NCI-H128 (cell line): ENCODE results near the gene RAB5B.
"Not testable (repeated sequence)": the region's sequence is repeated elsewhere in the genome, so short reads cannot be mapped to it uniquely, and the experiment has no call there.

Experiments used
- DNase-seq: peaks from one replicate; lab custom pipeline; 2025; ENCODE audit not compliant: unreplicated experiment; lab: John Stamatoyannopoulos, UW

The RAB5B gene

GRCh38 chr12:55940065-55940732 lies 33.7 kb upstream of the RAB5B start:
- DNase-seq: peak; percentile 71

DNA sequence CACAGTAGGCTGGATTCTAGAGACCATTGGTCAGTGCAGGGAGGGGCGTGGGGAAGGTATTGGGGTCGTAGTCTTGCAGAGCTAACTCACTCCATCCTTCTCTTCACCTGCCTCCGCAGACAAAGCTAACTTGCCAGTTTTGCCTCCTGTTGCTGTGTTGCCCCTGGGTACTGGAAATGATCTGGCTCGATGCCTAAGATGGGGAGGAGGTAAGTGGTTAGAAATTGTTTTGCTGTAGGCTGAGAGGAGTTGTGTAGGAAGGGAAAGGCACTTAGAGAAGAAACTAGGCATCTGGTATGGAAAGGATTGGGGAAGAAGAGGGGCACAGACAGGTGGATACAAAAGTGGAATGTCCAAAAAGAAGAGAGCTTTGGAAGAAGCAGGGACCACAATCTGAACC lies 31.8 kb upstream of the RAB5B start:
- no peak for DNase-seq

DNA sequence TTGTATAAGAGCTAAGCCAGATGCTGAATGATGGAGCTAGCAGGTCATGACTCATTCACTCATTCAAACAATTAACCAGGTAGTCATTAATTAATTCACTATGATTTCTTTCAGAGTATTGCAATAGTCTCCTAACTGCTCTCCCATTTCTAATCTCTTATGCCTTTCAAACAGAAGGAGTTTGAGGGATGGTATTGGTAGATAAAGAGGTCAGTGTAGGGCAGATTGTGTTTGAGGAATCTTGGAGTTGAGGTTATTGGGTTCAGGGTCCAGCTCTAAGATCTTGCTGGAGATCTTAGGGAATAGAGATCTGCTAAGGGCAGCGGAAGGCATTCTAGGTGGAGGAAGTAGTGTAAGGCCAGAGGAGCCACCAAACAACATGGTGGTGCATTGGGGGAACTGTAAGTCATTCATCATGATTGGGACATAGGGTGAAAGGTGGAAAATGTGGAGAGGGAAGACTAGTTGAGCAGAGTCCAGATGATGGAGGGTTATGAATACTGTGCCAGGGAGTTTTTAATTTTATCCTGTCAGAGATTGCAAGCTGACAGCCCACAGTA lies 31.2 kb upstream of the RAB5B start:
- no peak for DNase-seq

DNA sequence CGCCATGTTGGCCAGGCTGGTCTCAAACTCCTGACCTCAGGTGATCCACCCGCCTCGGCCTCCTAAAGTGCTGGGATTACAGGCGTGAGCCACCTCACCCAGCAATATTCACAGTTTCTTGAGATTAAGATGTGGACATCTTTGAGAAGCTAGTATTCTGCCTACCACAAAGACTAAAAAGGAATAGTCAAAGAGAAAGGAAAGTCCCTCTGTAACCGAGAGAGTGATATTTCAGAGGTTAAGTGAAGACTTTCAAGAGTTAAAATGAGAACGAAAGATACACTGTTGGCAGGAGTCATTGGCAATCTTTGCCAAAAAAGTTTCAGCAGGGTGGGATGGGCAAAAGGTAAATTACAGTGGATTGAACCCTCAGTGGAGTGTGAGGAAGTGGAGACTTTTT lies 27.3 kb upstream of the RAB5B start:
- no peak for DNase-seq

DNA sequence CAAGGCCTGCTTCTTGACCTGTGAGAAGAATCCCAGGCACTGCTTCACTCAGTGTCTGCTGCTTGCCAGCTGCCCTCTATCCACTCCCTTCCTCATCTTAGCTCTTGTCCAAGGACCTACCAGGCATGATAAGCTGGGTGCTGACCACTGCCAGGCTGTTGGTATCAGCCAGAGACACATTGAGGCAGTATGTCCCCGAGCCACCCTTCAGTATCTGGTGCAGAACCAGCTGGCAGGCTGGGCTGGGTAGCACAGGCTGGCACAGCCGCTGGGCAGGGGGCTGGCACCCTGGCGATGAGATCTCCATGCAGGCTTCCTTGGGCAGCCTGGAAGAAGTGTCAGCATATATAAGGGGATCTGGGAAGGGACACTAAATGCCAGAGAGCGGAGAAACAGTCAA lies 18.5 kb upstream of the RAB5B start:
- no peak for DNase-seq

DNA sequence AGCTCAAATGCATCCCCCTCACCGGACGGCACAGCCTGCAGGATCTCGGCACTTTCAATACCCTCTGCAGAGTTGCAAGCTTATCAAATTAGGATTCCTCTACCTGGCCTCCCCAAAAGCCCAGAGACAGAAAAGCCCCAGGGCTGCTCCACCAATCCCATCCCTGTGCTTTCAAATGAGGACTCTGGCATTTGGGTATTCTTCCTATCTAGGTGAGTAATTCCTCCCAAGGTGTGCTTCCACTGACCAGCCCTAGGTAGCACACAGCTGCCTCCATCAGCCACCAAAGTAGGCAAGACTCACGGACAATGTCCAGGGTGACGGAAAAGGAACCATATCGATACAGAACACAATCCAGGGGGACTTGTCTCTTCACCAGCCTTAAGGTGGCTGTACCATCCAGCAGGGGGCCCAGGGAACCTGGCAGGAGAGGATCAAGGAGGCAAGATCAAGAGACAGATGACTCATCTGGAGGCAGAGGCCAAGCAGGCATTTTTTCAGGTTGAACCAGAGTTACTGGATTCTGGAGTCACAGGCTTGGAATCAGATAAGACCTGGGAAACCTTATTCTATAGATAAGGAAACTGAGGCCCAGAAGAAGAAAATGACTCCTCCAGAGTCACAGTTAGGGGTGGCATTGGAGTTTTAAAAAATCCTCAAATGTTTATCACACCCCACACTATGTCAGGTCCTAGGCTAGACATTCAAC lies 17.9 kb upstream of the RAB5B start:
- no peak for DNase-seq

DNA sequence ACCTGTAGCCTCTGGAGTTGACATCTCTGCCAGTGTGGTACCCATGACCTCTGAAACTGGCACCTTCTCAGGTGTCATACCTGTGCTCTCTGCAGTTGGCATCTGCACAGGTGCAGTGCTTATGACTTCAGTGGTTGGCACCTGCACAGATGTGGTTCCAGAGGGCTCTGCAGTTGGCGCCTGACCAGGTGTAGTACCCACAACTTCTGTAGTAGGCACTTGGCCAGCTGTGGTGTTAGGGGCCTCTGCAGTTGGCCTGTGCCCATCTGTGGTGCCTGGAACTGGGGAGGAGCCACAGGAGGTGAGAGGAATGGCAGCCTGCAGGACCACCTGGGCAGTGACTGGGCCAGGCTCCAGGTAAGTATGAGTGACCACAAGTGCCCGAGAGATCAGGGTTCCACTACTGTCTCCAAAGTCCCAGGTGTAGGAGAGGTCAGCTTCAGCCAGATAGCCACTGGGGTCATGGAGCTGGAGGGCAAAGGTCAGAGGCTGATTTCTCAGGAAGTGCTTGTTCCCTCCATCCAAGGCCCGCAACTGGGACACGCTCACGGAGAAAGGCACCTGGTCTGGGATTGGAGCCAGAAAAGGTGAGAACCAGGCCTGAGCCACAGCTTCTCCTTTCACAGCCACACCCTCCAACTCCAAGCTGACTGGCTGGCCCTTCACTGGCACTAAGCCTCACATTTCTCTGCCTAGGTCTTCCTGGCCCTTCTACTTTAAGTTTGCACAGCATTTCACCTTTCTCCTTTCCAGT lies 16.6 kb upstream of the RAB5B start:
- DNase-seq: no peak

DNA sequence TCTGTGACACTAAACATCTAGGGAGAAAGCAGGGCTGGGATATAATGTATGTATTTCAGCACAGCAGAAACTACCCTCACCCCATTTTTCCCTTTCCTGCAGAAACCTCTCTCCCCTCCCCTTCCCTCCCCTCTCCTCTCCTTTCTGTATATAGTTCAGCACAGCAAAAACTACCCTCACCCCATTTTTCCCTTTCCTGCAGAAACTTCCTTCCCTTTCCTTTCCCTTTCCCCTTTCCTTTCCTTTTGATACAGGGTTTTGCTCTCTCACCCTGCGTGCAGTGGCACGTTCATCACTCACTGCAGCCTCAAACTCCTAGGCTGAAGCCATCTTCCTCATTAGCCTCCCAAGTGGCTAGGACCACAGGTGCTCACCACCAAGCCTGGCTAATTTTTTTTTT lies 10.1 kb upstream of the RAB5B start:
- no peak for DNase-seq

DNA sequence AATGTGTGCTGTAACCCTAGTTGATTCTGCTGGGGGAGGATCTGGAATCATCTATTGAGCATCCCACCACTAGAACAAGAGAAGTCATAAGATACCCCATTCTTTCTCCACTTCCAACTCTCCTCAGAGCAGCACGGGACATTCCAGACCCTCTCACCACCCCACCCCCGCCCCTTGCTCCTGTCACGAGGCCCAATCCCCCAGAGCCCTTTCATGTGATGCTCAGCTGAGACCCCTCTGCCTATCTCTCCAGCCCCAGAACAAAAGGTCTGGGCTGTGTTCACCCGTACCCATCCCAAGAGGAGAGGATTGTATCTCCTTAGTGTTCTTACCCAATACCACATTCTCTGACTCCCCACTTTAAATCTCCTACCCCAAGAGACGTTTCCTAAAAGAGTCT lies 8.6 kb upstream of the RAB5B start:
- DNase-seq: no peak

DNA sequence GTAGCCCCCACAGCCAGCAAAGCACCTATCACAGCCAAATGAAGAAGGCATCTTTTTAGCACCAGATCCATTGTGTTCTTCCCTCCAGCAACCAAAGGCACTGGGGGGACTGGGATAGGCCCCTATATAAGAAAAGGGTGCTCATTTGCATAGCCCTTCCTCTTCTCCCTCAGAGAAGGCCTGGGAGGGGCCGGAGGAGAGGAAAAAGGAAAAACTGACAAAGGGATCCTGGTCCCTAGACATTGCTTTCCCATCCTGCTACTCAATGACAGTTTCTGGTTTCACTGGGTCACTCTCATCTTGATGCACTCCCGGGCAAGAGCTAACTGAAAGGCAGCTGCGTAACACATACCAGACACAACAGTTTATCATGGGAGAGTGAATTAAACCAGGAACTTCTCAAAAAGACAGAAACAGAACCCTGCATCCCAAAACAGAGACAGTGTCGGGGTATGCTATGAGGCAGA lies 7.9 kb upstream of the RAB5B start, which contains the start of gene PMEL:
TSS of gene PMEL (minus strand) at position 102 of the 467 bp plus-strand sequence. CDS start at position 71, 31 bp downstream.
- DNase-seq: no peak

- DNase-seq: peak; percentile 74
Observed at GRCh38 chr12:55966408-55967281, 7.2 kb upstream of the RAB5B start, which contains the start of gene CDK2. CDK2 (plus strand) TSS chr12:55966830; CDS start chr12:55967009, 179 bp downstream.

- DNase-seq: no peak
Observed at GRCh38 chr12:55969356-55969755, 4.5 kb upstream of the RAB5B start.

DNA sequence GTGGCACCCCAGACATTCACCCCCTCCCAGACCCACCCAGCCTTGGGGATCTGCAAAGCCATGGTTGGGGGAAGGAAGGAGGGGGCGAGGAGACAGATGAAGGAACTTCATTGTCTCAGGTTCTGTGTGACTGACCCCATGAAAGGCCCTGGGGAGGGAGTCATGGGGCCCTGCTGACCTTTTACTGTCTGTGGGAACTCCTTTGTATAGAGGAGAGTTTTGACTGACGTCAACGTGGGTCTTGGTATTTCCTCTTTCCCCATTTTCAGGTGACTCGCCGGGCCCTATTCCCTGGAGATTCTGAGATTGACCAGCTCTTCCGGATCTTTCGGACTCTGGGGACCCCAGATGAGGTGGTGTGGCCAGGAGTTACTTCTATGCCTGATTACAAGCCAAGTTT lies 3.1 kb upstream of the RAB5B start:
- no peak for DNase-seq

GRCh38 chr12:55972042-55972441 lies 1.8 kb upstream of the RAB5B start:
- no peak for DNase-seq

DNA sequence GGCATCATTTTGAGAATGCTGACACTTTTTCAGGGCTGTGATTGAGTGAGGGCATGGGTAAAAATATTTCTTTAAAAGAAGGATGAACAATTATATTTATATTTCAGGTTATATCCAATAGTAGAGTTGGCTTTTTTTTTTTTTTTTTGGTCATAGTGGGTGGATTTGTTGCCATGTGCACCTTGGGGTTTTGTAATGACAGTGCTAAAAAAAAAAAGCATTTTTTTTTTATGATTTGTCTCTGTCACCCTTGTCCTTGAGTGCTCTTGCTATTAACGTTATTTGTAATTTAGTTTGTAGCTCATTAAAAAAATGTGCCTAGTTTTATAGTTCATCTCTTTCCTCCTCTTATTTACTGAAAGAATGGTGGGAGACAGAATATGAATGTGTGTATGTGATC lies 1.4 kb upstream of the RAB5B start:
- DNase-seq: no peak

GRCh38 chr12:55972911-55973598 lies 823 bp upstream of the RAB5B start:
- DNase-seq: no peak

GRCh38 chr12:55974308-55974730 lies 441 bp downstream of the RAB5B start:
- no peak for DNase-seq

DNA sequence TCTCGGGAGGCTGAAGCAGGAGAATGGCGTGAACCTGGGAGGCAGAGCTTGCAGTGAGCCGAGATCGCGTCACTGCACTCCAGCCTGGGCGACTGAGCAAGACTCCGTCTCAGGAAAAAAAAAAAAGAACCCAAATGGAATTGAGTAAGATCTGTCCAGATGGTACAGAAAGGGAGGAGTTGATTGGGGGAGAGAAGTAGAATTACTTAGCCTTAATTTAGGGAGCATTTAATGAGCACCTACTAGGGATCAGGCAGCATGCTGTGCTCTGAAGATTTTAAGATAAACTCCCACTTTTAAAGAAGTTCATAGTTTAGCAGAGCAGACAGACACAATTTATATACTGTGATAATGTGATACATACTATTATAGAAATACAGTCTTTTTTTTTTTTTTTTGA lies 4.5 kb downstream of the RAB5B start:
- no peak for DNase-seq

DNA sequence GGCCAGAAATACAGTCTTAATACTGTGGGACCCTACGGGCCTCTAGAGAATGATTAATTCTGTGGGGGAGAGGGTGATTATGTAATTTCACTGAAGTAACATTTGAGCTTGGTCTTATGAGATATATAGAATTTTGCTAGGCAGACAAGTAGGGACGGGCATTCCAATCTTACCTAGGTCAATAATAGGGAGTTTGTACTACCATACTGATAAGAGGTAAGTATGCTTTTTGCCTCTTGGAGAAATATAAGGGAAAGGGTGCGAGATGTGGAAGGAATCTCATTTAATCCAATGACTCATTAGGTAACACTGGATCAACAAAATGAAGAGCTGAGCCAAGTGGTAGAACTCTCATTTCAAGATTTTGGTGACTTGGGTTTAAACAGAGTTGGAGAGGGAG lies 5.2 kb downstream of the RAB5B start:
- no peak for DNase-seq

GRCh38 chr12:55981882-55982281 lies 8.0 kb downstream of the RAB5B start:
- DNase-seq: not testable (repeated sequence)
